K562 (cell line): ENCODE data around the gene DTNBP1. TPM values are rescaled to one million over a fixed set of nuclear protein-coding genes. Genes with fewer than 3 reads are reported as not detected.
A peak's percentile ranks its signal among the peaks of the same experiment; 100 is the strongest.

Experiments
- ATAC-seq: fragments of 200-7000 bp; cut with Tn5 transposase; 3 replicates; pipeline ENCODE4 v1.9.1; 2020; ENCODE audit warnings: moderate library complexity
- BruUV-seq: library from RNA; stranded (reverse); fragments of 400-500 nt; replicated peaks from 2 replicates; lab custom pipeline; 2021; lab: Mats Ljungman, UMichigan
- CTCF ChIA-PET: fragments of 300-600 bp; formaldehyde crosslinking; extraction: SDS; loops from one replicate; lab custom pipeline; 2021; ENCODE audit warnings: low intra/inter-chr PET ratio; lab: Yijun Ruan, JAX
- POLR2A ChIA-PET: fragments of 300-600, 350-650 bp; sonication (Branson Sonifier 250); formaldehyde crosslinking; extraction: SDS; loops from one replicate; lab custom pipeline; 2021; ENCODE audit warnings: antibody characterized with exemption, inconsistent platforms; lab: Yijun Ruan, JAX
- DNase-seq, 4 experiments: peaks; one replicate each; pipeline versions ENCODE4 v3.0.0 to v3.0.0-alpha.2; 2011 to 2018; ENCODE audit warnings: low spot score in 3 of 4, mixed read lengths in 3 of 4; ENCODE audit errors: extremely low read depth in 1 of 4
- FAIRE-seq: peaks from 2 replicates; lab custom pipeline; 2011; peaks lifted over from hg19 to GRCh38; lab: Jason Lieb, UNC
- H2AFZ ChIP-seq: 2 replicates; pipeline ENCODE4 v1.6.0; 2011; ENCODE audit warnings: low read depth, low read length, control low read depth, inconsistent platforms
- H3K27ac ChIP-seq: fragments of 200-600 bp; 3 replicates; pipeline ENCODE4 v1.8.0; 2011; ENCODE audit warnings: low read depth, mild to moderate bottlenecking, control low read depth, inconsistent platforms, low read length, moderate library complexity, mixed read lengths; ENCODE audit errors: extremely low read depth
- H3K27me3 ChIP-seq, 2 experiments: fragments of 300-600 bp in 1 of 2; 2 replicates in 1 of 2; 3 replicates in 1 of 2; pipeline versions ENCODE4 v1.6.0 to v1.8.0; 2011; ENCODE audit warnings: inconsistent platforms in 2 of 2, low read length in 2 of 2, mild to moderate bottlenecking in 1 of 2, mixed read lengths in 1 of 2, moderate library complexity in 1 of 2; ENCODE audit not compliant: control insufficient read depth in 2 of 2, insufficient read depth in 2 of 2
- H3K36me3 ChIP-seq: fragments of 300-600 bp; 3 replicates; pipeline ENCODE4 v1.8.0; 2011; ENCODE audit warnings: mild to moderate bottlenecking, low read length, inconsistent platforms; ENCODE audit not compliant: control insufficient read depth, insufficient read depth
- H3K4me1 ChIP-seq, 2 experiments: fragments of 200-600 bp in 1 of 2; replicated peaks in 1 of 2; 2 replicates in 1 of 2; 3 replicates in 1 of 2; pipeline versions ENCODE4 v1.5.1 to v1.8.0; 2011; ENCODE audit warnings: inconsistent platforms in 2 of 2, low read length in 2 of 2, mild to moderate bottlenecking in 1 of 2, mixed read lengths in 1 of 2, moderate library complexity in 1 of 2; ENCODE audit not compliant: control insufficient read depth in 2 of 2, insufficient read depth in 2 of 2
- H3K4me2 ChIP-seq: 2 replicates; pipeline ENCODE4 v1.6.1; 2011; ENCODE audit warnings: low read length, control low read depth, inconsistent platforms, mixed read lengths; ENCODE audit not compliant: insufficient read depth
- H3K4me3 ChIP-seq: fragments of 200-600 bp; sonication (generic), shearing (Covaris generic); 2 replicates; pipeline ENCODE4 v1.5.1; 2016; ENCODE audit warnings: control low read depth, inconsistent platforms
- H3K79me2 ChIP-seq: fragments of 200-600 bp; 3 replicates; pipeline ENCODE4 v1.8.0; 2011; ENCODE audit warnings: low read length, inconsistent platforms; ENCODE audit not compliant: control insufficient read depth, insufficient read depth
- H3K9ac ChIP-seq, 2 experiments: 2 replicates each; pipeline versions ENCODE4 v1.6.0 to v1.6.1; 2011; ENCODE audit warnings: low read depth in 2 of 2, low read length in 2 of 2, control low read depth in 1 of 2, inconsistent platforms in 1 of 2, mild to moderate bottlenecking in 1 of 2, mixed read lengths in 1 of 2; ENCODE audit not compliant: insufficient read depth in 1 of 2
- H3K9me1 ChIP-seq: one replicate; pipeline ENCODE4 v1.6.0; 2011; ENCODE audit warnings: inconsistent platforms, mild to moderate bottlenecking, low read length, moderate library complexity; ENCODE audit not compliant: control insufficient read depth, insufficient read depth
- H3K9me3 ChIP-seq: replicated peaks from 2 replicates; pipeline ENCODE4 v1.5.1; 2011; ENCODE audit warnings: low read depth, low read length, inconsistent platforms; ENCODE audit not compliant: control insufficient read depth, insufficient read depth
- H4K20me1 ChIP-seq: replicated peaks from 2 replicates; pipeline ENCODE4 v1.6.1; 2011; ENCODE audit warnings: low read length, inconsistent platforms, mixed read lengths; ENCODE audit not compliant: control insufficient read depth, insufficient read depth
- C11orf30 ChIP-seq: fragments of 450-650 bp; IDR thresholded peaks from 2 replicates; pipeline ENCODE4 v1.6.1; 2016; ENCODE audit warnings: low read depth, mild to moderate bottlenecking
- CHD1 ChIP-seq: fragments of 200-600 bp; sonication (generic); IDR thresholded peaks from one replicate; pipeline ENCODE4 v1.6.1; 2012; ENCODE audit warnings: mild to moderate bottlenecking, moderate library complexity, low read length, inconsistent platforms
- MAFK ChIP-seq: IDR thresholded peaks from 2 replicates; pipeline ENCODE4 v1.6.1; 2011; ENCODE audit warnings: low read length, improper control_type of control experiment
- ZBTB8A ChIP-seq: fragments of 450-650 bp; IDR thresholded peaks from 2 replicates; pipeline ENCODE4 v1.6.1; 2018; ENCODE audit warnings: mild to moderate bottlenecking, moderate library complexity; ENCODE audit not compliant: partially characterized antibody
- ZNF311 ChIP-seq: fragments of 250-450 bp; sonication (Bioruptor Pico); IDR thresholded peaks from 2 replicates; pipeline ENCODE4 v1.4.0; 2020; ENCODE audit warnings: mild to moderate bottlenecking, moderate library complexity
- ZNF316 ChIP-seq: fragments of 450-650 bp; IDR thresholded peaks from 2 replicates; pipeline ENCODE4 v1.6.1; 2016
- ZNF589 ChIP-seq: fragments of 200-800 bp; sonication (Bioruptor generic); IDR thresholded peaks from 2 replicates; pipeline ENCODE4 v1.6.1; 2016; ENCODE audit warnings: low read depth, missing genetic modification characterization, missing compliant biosample characterization
- WGBS: fragments of 100-300 bp; shearing (Covaris generic); methylation state at CpG from one replicate; pipeline ENCODE4 v1.1.6; 2016; ENCODE audit warnings: low coverage, mixed read lengths; ENCODE audit not compliant: insufficient coverage; ENCODE audit errors: missing lambda C conversion rate; 5-methylcytosine and 5-hydroxymethylcytosine counted together
- in situ Hi-C: fragments of 300-500 bp; cut with MboI; formaldehyde crosslinking; loops from 4 replicates; pipeline ENCODE4 v1.15.0; 2018; ENCODE audit warnings: inconsistent platforms, mixed read lengths
- intact Hi-C: fragments of 100-400 bp; cut with micrococcal nuclease; formaldehyde crosslinking; loops from 2 replicates; pipeline ENCODE4 v1.14.2; 2022
- polyA plus RNA-seq, 8 experiments: library from polyadenylated mRNA; depleted of rRNA in 4 of 8; stranded (reverse) in 5 of 8; unstranded in 3 of 8; fragments of >200 nt; fragmentation: Nextera tagmentation in 2 of 8; fragmentation: Illumina TruSeq in 1 of 8; extraction: Ambion mirVana in 2 of 8; extraction: Trizol in 1 of 8; gene quantifications; 2 replicates each; pipeline versions ENCODE4 v1.2.1 to v1.2.3, GENCODE V29; 2011 to 2014; ENCODE audit warnings: inconsistent platforms in 1 of 8, missing spikeins in 1 of 8
- total RNA-seq, 7 experiments: library from RNA; depleted of rRNA in 6 of 7; stranded (reverse); fragments of >200 nt in 6 of 7; fragmentation: Illumina TruSeq in 2 of 7; extraction: Trizol in 2 of 7; gene quantifications; 2 replicates each; pipeline versions ENCODE4 v1.2.1 to v1.2.3, GENCODE V29; 2011 to 2021; ENCODE audit warnings: low replicate concordance in 1 of 7
- TF ChIP-seq, protein P1 (sequence below), 2 experiments: IDR thresholded peaks in 1 of 2; conservative IDR thresholded peaks in 1 of 2; 2 replicates each; pipeline ENCODE4 v1.6.1; 2016; ENCODE audit warnings: low read depth in 2 of 2, mild to moderate bottlenecking in 1 of 2, missing compliant biosample characterization in 1 of 2, missing genetic modification characterization in 1 of 2, moderate library complexity in 1 of 2

DTNBP1 gene
- total and polyA plus RNA-seq, 9 of the 15 experiments (the other 6 are each of a cell fraction or from before 2014, with no cell fraction given) = 16.7 to 54.5 (median 21.4) TPM

DNA sequence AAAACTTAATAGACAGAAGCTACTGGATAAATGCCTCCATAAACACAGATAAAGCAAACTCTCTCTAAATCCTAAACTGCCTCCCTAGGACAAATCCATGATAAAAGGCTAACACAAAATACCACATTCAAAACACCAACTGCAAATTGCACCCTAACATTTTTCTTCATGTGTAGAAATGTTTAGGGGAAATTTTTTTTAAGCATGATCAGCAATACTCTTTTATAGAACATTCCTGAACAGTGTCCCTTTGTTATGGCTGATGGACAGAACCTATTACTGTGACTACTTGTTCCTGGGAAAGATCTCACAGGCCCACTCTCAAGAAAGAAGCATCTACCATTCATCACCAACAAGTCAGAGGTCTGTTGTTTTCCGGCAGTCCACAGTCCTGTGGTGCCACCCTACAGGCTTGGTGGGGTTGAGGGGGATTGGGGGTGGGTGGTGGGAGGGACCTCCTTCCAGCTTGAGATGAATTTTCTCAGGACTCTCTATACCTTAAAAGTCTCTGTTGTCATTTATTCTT lies 64.5 kb downstream of the DTNBP1 start:
- H3K4me1 ChIP-seq = peaks cover 0 to 11% of the 10 kb centered on the region in 2 experiments; a peak in 1 of 5 replicates
- peaks cover 3% of the 10 kb centered on the region; the same call in 1 of the 3 replicates for H3K36me3 ChIP-seq
- DNase-seq (no peak), FAIRE-seq (no peak), ATAC-seq (no peak)
- no peaks in the 10 kb centered on the region for H3K9me3 ChIP-seq
- intact Hi-C loops = no loop called here
- 88% methylated on average over 1 of the region's 1 CpG for WGBS
- in situ Hi-C loops = no loop called here
- no peaks in the 10 kb centered on the region for H3K79me2 ChIP-seq
- no peaks in the 10 kb centered on the region for H3K27me3 ChIP-seq
- no peak overlapping the region for H3K4me2 ChIP-seq
- ChIA-PET CTCF (no interaction called here), POLR2A (interaction anchor here (0.9 to 3.5 kb wide), 3 partner anchors 8 to 35 kb away, joined by 3 to 13 read pairs (median 4); no protein-coding TSS in a partner anchor)
- no peak overlapping the region for H2AFZ ChIP-seq
- H3K9ac ChIP-seq = no peak overlapping the region
- H4K20me1 ChIP-seq = no peaks in the 10 kb centered on the region
- no peak overlapping the region for H3K4me3 ChIP-seq
- TF ChIP-seq CHD1 = no peak
- no peak for TF ChIP-seq ZNF589 (CRISPR knock-in tag)
- peak; percentile 31; the same call in 1 of the 2 replicates for TF ChIP-seq MAFK
- TF ChIP-seq C11orf30 = peak; percentile 46; the same call in 1 of the 2 replicates
- peak; percentile 81 for TF ChIP-seq ZNF316
- no peak for TF ChIP-seq ZNF311
- TF ChIP-seq ZBTB8A = no peak
- TF ChIP-seq, protein P1, sequence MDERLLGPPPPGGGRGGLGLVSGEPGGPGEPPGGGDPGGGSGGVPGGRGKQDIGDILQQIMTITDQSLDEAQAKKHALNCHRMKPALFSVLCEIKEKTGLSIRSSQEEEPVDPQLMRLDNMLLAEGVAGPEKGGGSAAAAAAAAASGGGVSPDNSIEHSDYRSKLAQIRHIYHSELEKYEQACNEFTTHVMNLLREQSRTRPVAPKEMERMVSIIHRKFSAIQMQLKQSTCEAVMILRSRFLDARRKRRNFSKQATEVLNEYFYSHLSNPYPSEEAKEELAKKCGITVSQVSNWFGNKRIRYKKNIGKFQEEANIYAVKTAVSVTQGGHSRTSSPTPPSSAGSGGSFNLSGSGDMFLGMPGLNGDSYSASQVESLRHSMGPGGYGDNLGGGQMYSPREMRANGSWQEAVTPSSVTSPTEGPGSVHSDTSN (CRISPR knock-in tag; IDR thresholded peaks at IDR 0.05; ENCODE audit: low read depth) = no peak
- TF ChIP-seq, protein P1 (tag; conservative IDR thresholded peaks at IDR 0.05; ENCODE audit: low read depth) = no peak
- BruUV-seq = no TSS peak
- no peak overlapping the region for H3K27ac ChIP-seq
- no peaks in the 10 kb centered on the region for H3K9me1 ChIP-seq
